ENCODE measurements around the gene COL4A2. TPM values are rescaled to one million over a fixed set of nuclear protein-coding genes. Genes with fewer than 3 reads are reported as not detected.

Gene COL4A2
- total and polyA plus RNA-seq, 11 donors: 92.4 to 377 (median 166) TPM

- Histone ChIP-seq H3K36me3 (peaks cover 0 to 96% (median 91%) of the 10 kb centered on the region in 9 donors), H3K27ac (no peak overlapping the region), H3K9me3 (no peaks in the 10 kb centered on the region), H3K27me3 (no peaks in the 10 kb centered on the region), H3K4me3 (no peak overlapping the region), H3K4me1 (no peaks in the 10 kb centered on the region)
- intact Hi-C loops (cut with DNase I): no loop called here
- no peak for TF ChIP-seq CTCF (IDR thresholded peaks at IDR 0.05)
- no peak for TF ChIP-seq POLR2A (IDR thresholded peaks at IDR 0.05)
- WGBS, 4 donors: 87 to 94% (median 93%) methylated on average over 5 to 9 of the region's 9 CpGs
- ATAC-seq: no peak
- peak in 1 of 5 donors; percentile 63 for DNase-seq
Observed at GRCh38 chr13:110493613-110494012, 186.5 kb downstream of the COL4A2 start.

GRCh38 chr13:110495376-110495775 lies 188.3 kb downstream of the COL4A2 start:
- no peaks in the 10 kb centered on the region for H3K4me1 ChIP-seq
- no peaks in the 10 kb centered on the region for H3K9me3 ChIP-seq
- peaks cover 0 to 96% (median 93%) of the 10 kb centered on the region in 9 donors for H3K36me3 ChIP-seq
- TF ChIP-seq POLR2A (IDR thresholded peaks at IDR 0.05): no peak
- TF ChIP-seq CTCF (IDR thresholded peaks at IDR 0.05): no peak
- ATAC-seq (no peak), DNase-seq (peak in 1 of 5 donors; percentile 12)
- no peak overlapping the region for H3K4me3 ChIP-seq
- H3K27me3 ChIP-seq: no peaks in the 10 kb centered on the region
- no peak overlapping the region for H3K27ac ChIP-seq
- 63 to 94% (median 93%) methylated on average over 2 to 3 of the region's 3 CpGs for WGBS, 4 donors
- intact Hi-C loops (cut with DNase I): no loop called here

- 95 to 100% (median 98%) methylated on average over 1 to 3 of the region's 3 CpGs for whole genome bisulfite sequencing, 4 donors
- Histone ChIP-seq H3K4me1 (no peaks in the 10 kb centered on the region), H3K27ac (no peak overlapping the region), H3K27me3 (no peaks in the 10 kb centered on the region), H3K9me3 (no peaks in the 10 kb centered on the region), H3K4me3 (no peak overlapping the region), H3K36me3 (peaks cover 0 to 96% (median 93%) of the 10 kb centered on the region in 9 donors)
- peak in 2 of 5 donors; percentile 2 to 22 for DNase-seq
- intact Hi-C loops (cut with DNase I): no loop called here
- TF ChIP-seq POLR2A (IDR thresholded peaks at IDR 0.05): no peak
- TF ChIP-seq CTCF (IDR thresholded peaks at IDR 0.05): no peak
- no peak for ATAC-seq
Observed at GRCh38 chr13:110495881-110496280, 188.8 kb downstream of the COL4A2 start.

DNA sequence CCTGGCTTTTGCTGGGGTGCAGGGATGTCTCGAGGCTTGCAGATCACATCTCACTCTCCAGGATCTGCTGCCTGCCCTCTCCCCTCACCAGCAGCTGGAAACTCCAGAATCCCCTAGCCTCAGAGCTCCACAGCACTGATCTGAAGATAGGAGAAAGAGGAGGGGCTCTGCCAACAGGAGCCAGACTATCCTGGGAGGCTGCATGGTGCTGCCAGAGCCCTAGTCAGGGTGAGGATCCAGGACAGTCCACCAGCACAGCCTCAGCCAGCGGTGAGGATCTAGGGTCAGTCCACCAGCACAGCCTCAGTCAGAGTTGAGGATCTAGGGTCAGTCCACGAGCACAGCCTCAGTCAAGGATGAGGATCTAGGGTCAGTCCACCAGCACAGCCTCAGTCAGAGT lies 189.2 kb downstream of the COL4A2 start:
- Histone ChIP-seq H3K27me3 (no peaks in the 10 kb centered on the region), H3K36me3 (peaks cover 0 to 96% (median 93%) of the 10 kb centered on the region in 9 donors), H3K27ac (peak overlapping the region in 1 of 12 donors; percentile 18), H3K9me3 (no peaks in the 10 kb centered on the region), H3K4me1 (no peaks in the 10 kb centered on the region), H3K4me3 (no peak overlapping the region)
- 82 to 96% (median 90%) methylated on average over 3 of the region's 3 CpGs for WGBS, 4 donors
- ATAC-seq: no peak
- intact Hi-C loops (cut with DNase I): no loop called here
- peak in 1 of 5 donors; percentile 20 for DNase-seq
- TF ChIP-seq POLR2A (IDR thresholded peaks at IDR 0.05): no peak
- TF ChIP-seq CTCF (IDR thresholded peaks at IDR 0.05): no peak
